GM23248 (cell line): ENCODE results near the gene LTN1. TPM values are rescaled to one million over a fixed set of nuclear protein-coding genes. Genes with fewer than 3 reads are reported as not detected.

ENCODE experiments used
- DNase-seq: peaks from one replicate; pipeline ENCODE4 v3.0.0-alpha.2; 2015
- H2AFZ ChIP-seq: fragments of 200-600 bp; sonication (generic); 2 replicates; pipeline ENCODE4 v1.6.1; 2016; ENCODE audit warnings: antibody characterized with exemption
- H3F3A ChIP-seq: fragments of 200-600 bp; sonication (generic); 2 replicates; pipeline ENCODE4 v1.6.1; 2016; ENCODE audit warnings: mild to moderate bottlenecking, antibody characterized with exemption, mixed run types; ENCODE audit not compliant: insufficient read depth
- H3K27ac ChIP-seq: fragments of 200-600 bp; sonication (generic); 2 replicates; pipeline ENCODE4 v1.5.1; 2016; ENCODE audit warnings: mild to moderate bottlenecking
- H3K27me3 ChIP-seq: fragments of 200-600 bp; sonication (generic); replicated peaks from 2 replicates; pipeline ENCODE4 v1.6.1; 2016; ENCODE audit warnings: mild to moderate bottlenecking; ENCODE audit not compliant: insufficient read depth
- H3K36me3 ChIP-seq: fragments of 200-600 bp; sonication (generic); 2 replicates; pipeline ENCODE4 v1.6.1; 2016; ENCODE audit warnings: low read depth, mild to moderate bottlenecking
- H3K4me1 ChIP-seq: fragments of 200-600 bp; sonication (generic); 2 replicates; pipeline ENCODE4 v1.6.1; 2016; ENCODE audit warnings: mild to moderate bottlenecking; ENCODE audit not compliant: insufficient read depth
- H3K4me2 ChIP-seq: fragments of 200-600 bp; sonication (generic); one replicate; pipeline ENCODE4 v1.6.1; 2016; ENCODE audit warnings: mild to moderate bottlenecking; ENCODE audit not compliant: unreplicated experiment
- H3K4me3 ChIP-seq: fragments of 200-600 bp; sonication (generic); 2 replicates; pipeline ENCODE4 v1.5.1; 2016; ENCODE audit warnings: mild to moderate bottlenecking
- H3K79me2 ChIP-seq: fragments of 200-600 bp; sonication (generic); 2 replicates; pipeline ENCODE4 v1.6.1; 2016; ENCODE audit warnings: mild to moderate bottlenecking; ENCODE audit not compliant: insufficient read depth
- H3K9ac ChIP-seq: fragments of 200-600 bp; sonication (generic); 2 replicates; pipeline ENCODE4 v1.6.1; 2016; ENCODE audit warnings: mild to moderate bottlenecking
- H3K9me2 ChIP-seq: fragments of 200-600 bp; sonication (generic); 2 replicates; pipeline ENCODE4 v1.6.1; 2016; ENCODE audit warnings: mixed run types, mild to moderate bottlenecking, moderate library complexity; ENCODE audit not compliant: insufficient read depth
- H3K9me3 ChIP-seq: fragments of 200-600 bp; sonication (generic); one replicate; pipeline ENCODE4 v1.6.1; 2017; ENCODE audit warnings: low read depth
- H4K20me1 ChIP-seq: fragments of 200-600 bp; sonication (generic); 2 replicates; pipeline ENCODE4 v1.6.0; 2016; ENCODE audit not compliant: insufficient read depth
- EZH2 ChIP-seq: fragments of 200-600 bp; sonication (generic); IDR thresholded peaks from 2 replicates; pipeline ENCODE4 v1.6.1; 2018; ENCODE audit warnings: antibody characterized with exemption, mild to moderate bottlenecking; ENCODE audit not compliant: insufficient read depth, poor library complexity, severe bottlenecking
- EZH2phosphoT487 ChIP-seq: fragments of 200-600 bp; sonication (generic); IDR thresholded peaks from 2 replicates; pipeline ENCODE4 v1.6.1; 2018; ENCODE audit warnings: antibody characterized with exemption, moderate library complexity, mild to moderate bottlenecking, low read depth; ENCODE audit not compliant: insufficient read depth
- WGBS, 2 experiments: methylation state at CpG; one replicate each; pipeline ENCODE4 v1.1.6; 2015 to 2017; ENCODE audit warnings: low lambda C conversion rate in 2 of 2, low coverage in 1 of 2; ENCODE audit errors: missing lambda C conversion rate in 2 of 2; 5-methylcytosine and 5-hydroxymethylcytosine counted together
- in situ Hi-C: fragments of 300-500 bp; cut with MboI; formaldehyde crosslinking; loops from 2 replicates; pipeline ENCODE4 v1.15.0; 2020
- polyA plus RNA-seq: library from polyadenylated mRNA; unstranded; fragments of >200 nt; fragmentation: Nextera tagmentation; extraction: Ambion mirVana; gene quantifications from 2 replicates; pipeline ENCODE4 v1.2.1, GENCODE V29; 2016
- total RNA-seq: library from RNA; depleted of rRNA; stranded (reverse); fragments of >200 nt; shearing (Covaris generic); gene quantifications from 2 replicates; pipeline ENCODE4 v1.2.3, GENCODE V29; 2014; rRNA removed

LTN1 gene
- total RNA-seq (20.4 and 26.0 TPM in 2 replicates), polyA plus RNA-seq (14.7 and 16.8 TPM in 2 replicates)

GRCh38 chr21:28992526-28993292 lies at the start of gene LTN1:
LTN1 (minus strand) TSS chr21:28992877; CDS start chr21:28992805, 72 bp downstream.
- H3K36me3 ChIP-seq: no peaks in the 10 kb centered on the region
- peaks cover 7% of the 10 kb centered on the region; the same call in 1 of the 2 replicates for H3F3A ChIP-seq
- H3K27me3 ChIP-seq: no peaks in the 10 kb centered on the region
- WGBS, 2 experiments: 2 to 3% methylated on average over 40 to 43 of the region's 43 CpGs
- TF ChIP-seq EZH2: no peak
- TF ChIP-seq EZH2phosphoT487: no peak
- peak within 1 kb of the TSS; percentile 95 for H3K4me2 ChIP-seq
- peaks cover 28% of the 10 kb centered on the region for H3K4me1 ChIP-seq
- peak; percentile 99 for DNase-seq
- in situ Hi-C loops: no loop called here
- no peaks in the 10 kb centered on the region for H3K9me2 ChIP-seq
- H3K9me3 ChIP-seq: no peaks in the 10 kb centered on the region
- H3K4me3 ChIP-seq: peak within 1 kb of the TSS; percentile 88
- H3K27ac ChIP-seq: peak within 1 kb of the TSS; percentile 90
- peak within 1 kb of the TSS; percentile 89 for H3K9ac ChIP-seq
- H4K20me1 ChIP-seq: no peaks in the 10 kb centered on the region
- peaks cover 49% of the 10 kb centered on the region for H3K79me2 ChIP-seq
- peak within 1 kb of the TSS; percentile 94 for H2AFZ ChIP-seq

- Histone ChIP-seq H3K4me2 (no peak overlapping the region), H3K36me3 (peaks cover 58% of the 10 kb centered on the region), H3K4me3 (no peak overlapping the region), H3K4me1 (no peaks in the 10 kb centered on the region), H3K27me3 (no peaks in the 10 kb centered on the region), H3K9ac (no peak overlapping the region), H2AFZ (no peak overlapping the region), H3K27ac (no peak overlapping the region), H4K20me1 (no peaks in the 10 kb centered on the region), H3K79me2 (peaks cover 37% of the 10 kb centered on the region), H3K9me3 (no peaks in the 10 kb centered on the region), H3F3A (no peaks in the 10 kb centered on the region), H3K9me2 (no peaks in the 10 kb centered on the region)
- 98 to 100% methylated on average over 1 of the region's 1 CpG for WGBS, 2 experiments
- no peak for DNase-seq
- no peak for TF ChIP-seq EZH2phosphoT487
- TF ChIP-seq EZH2: no peak
- in situ Hi-C loops: no loop called here
Observed at GRCh38 chr21:29034678-29035077, 42.0 kb upstream of the LTN1 start.

GRCh38 chr21:29033871-29034270 lies 41.2 kb upstream of the LTN1 start:
- whole genome bisulfite sequencing, 2 experiments: 97 to 100% methylated on average over 3 of the region's 3 CpGs
- in situ Hi-C loops: no loop called here
- Histone ChIP-seq H3K4me3 (no peak overlapping the region), H3K27me3 (no peaks in the 10 kb centered on the region), H3K27ac (no peak overlapping the region), H3F3A (no peaks in the 10 kb centered on the region), H4K20me1 (no peaks in the 10 kb centered on the region), H3K9me2 (no peaks in the 10 kb centered on the region), H2AFZ (no peak overlapping the region), H3K36me3 (peaks cover 61% of the 10 kb centered on the region), H3K79me2 (peaks cover 45% of the 10 kb centered on the region), H3K9me3 (no peaks in the 10 kb centered on the region), H3K4me2 (no peak overlapping the region), H3K4me1 (no peaks in the 10 kb centered on the region), H3K9ac (no peak overlapping the region)
- no peak for DNase-seq
- no peak for TF ChIP-seq EZH2phosphoT487
- no peak for TF ChIP-seq EZH2

- in situ Hi-C loops: no loop called here
Observed at GRCh38 chr21:29033301-29033700, 40.6 kb upstream of the LTN1 start.

More at GRCh38 chr21:29033301-29033700, 40.6 kb upstream of the LTN1 start:
- H3K9ac ChIP-seq: no peak overlapping the region
- no peaks in the 10 kb centered on the region for H3F3A ChIP-seq
- H3K4me2 ChIP-seq: no peak overlapping the region
- H3K27me3 ChIP-seq: no peaks in the 10 kb centered on the region
- no peak overlapping the region for H3K27ac ChIP-seq
- no peaks in the 10 kb centered on the region for H3K4me1 ChIP-seq
- H3K36me3 ChIP-seq: peaks cover 56% of the 10 kb centered on the region
- no peak overlapping the region for H3K4me3 ChIP-seq
- no peaks in the 10 kb centered on the region for H3K9me2 ChIP-seq
- WGBS, 2 experiments: 79 to 82% methylated on average over 4 of the region's 4 CpGs
- TF ChIP-seq EZH2 (no peak), EZH2phosphoT487 (no peak)
- H2AFZ ChIP-seq: no peak overlapping the region
- H3K79me2 ChIP-seq: peaks cover 50% of the 10 kb centered on the region
- no peak for DNase-seq
- no peaks in the 10 kb centered on the region for H3K9me3 ChIP-seq
- H4K20me1 ChIP-seq: no peaks in the 10 kb centered on the region
